Aortic smooth muscle cell (primary cell): ENCODE data around the gene C5orf15. TPM values are rescaled to one million over a fixed set of nuclear protein-coding genes. Genes with fewer than 3 reads are reported as not detected.

Experiments used
- total RNA-seq: library from RNA; depleted of rRNA; stranded (reverse); fragments of >200 nt; gene quantifications from 2 replicates; pipeline ENCODE4 v1.2.3, GENCODE V29; 2014

The C5orf15 gene
- total RNA-seq = 49.3 and 72.9 TPM in 2 replicates

GRCh38 chr5:133968204-133968980 is at the start of gene C5orf15:
Gene C5orf15 (minus strand): TSS chr5:133968625. CDS start chr5:133968584, 41 bp downstream.

GRCh38 chr5:134004626-134005416 is 36.4 kb upstream of the C5orf15 start, which contains the start of gene VDAC1:
Gene VDAC1 (minus strand): TSS chr5:134004975. CDS start chr5:133993012, 11,963 bp downstream.

Other genes starting within 250 kb of the C5orf15 start
- gene VDAC1, start 36.4 kb upstream of the C5orf15 start, total RNA-seq = 270 and 293 TPM in 2 replicates
- gene TCF7, start 146.1 kb upstream of the C5orf15 start, total RNA-seq = 1.2 and 2.8 TPM in 2 replicates
- gene SKP1, start 208.3 kb upstream of the C5orf15 start, total RNA-seq = 350 and 479 TPM in 2 replicates